T-cell (primary cell): ENCODE data around the gene RPS6KA2. TPM values are rescaled to one million over a fixed set of nuclear protein-coding genes. Genes with fewer than 3 reads are reported as not detected.

ENCODE experiments used
- ATAC-seq, 4 experiments: fragments of 200-7000 bp in 3 of 4; fragments of 150-1000 bp in 1 of 4; cut with Tn5 transposase; replicated peaks in 1 of 4; 1 replicate in 3 of 4; 2 replicates in 1 of 4; pipeline ENCODE4 v1.10.0; 2021; ENCODE audit warnings: moderate library complexity in 3 of 4, mild to moderate bottlenecking in 2 of 4, moderate number of reproducible peaks in 1 of 4
- CTCF ChIA-PET, 2 donors: fragments of 300-600 bp; sonication (Branson Sonifier 250); formaldehyde crosslinking; loops; one replicate each; lab custom pipeline; 2022; ENCODE audit warnings: antibody characterized with exemption in 2 of 2; lab: Charles Lee
- POLR2A ChIA-PET, 2 donors: fragments of 300-600 bp; sonication (Branson Sonifier 250); formaldehyde crosslinking; loops; one replicate each; lab custom pipeline; 2022; ENCODE audit warnings: antibody characterized with exemption in 2 of 2; lab: Charles Lee
- DNase-seq, 35 experiments: peaks; one replicate each; pipeline versions ENCODE4 v3.0.0 to v3.0.0-alpha.2; 2013 to 2023
- H3K27ac ChIP-seq: one replicate; pipeline ENCODE4 v1.5.1; 2013; ENCODE audit warnings: low read length
- H3K27me3 ChIP-seq, 2 experiments: replicated peaks in 1 of 2; 1 replicate in 1 of 2; 2 replicates in 1 of 2; pipeline versions ENCODE4 v1.6.1 to v1.7.0; 2013; ENCODE audit warnings: low read length in 1 of 2, mixed read lengths in 1 of 2; ENCODE audit not compliant: control insufficient read depth in 2 of 2, insufficient read depth in 2 of 2; ENCODE audit errors: extremely low read depth in 1 of 2
- H3K36me3 ChIP-seq, 2 donors: 1 replicate in 1 of 2; 2 replicates in 1 of 2; pipeline versions ENCODE4 v1.6.1 to v1.7.0; 2013; ENCODE audit warnings: low read length in 1 of 2; ENCODE audit not compliant: control insufficient read depth in 2 of 2, insufficient read depth in 1 of 2; ENCODE audit errors: extremely low read depth in 1 of 2
- H3K4me1 ChIP-seq, 2 experiments: 1 replicate in 1 of 2; 2 replicates in 1 of 2; pipeline versions ENCODE4 v1.6.1 to v1.7.0; 2013; ENCODE audit warnings: low read length in 2 of 2, mixed read lengths in 1 of 2; ENCODE audit not compliant: insufficient read depth in 2 of 2, control insufficient read depth in 1 of 2; ENCODE audit errors: extremely low read depth in 1 of 2
- H3K4me3 ChIP-seq, 2 donors: 1 replicate in 1 of 2; 2 replicates in 1 of 2; pipeline versions ENCODE4 v1.5.1 to v1.7.0; 2013; ENCODE audit warnings: mild to moderate bottlenecking in 2 of 2, low read length in 1 of 2, moderate library complexity in 1 of 2; ENCODE audit not compliant: control insufficient read depth in 1 of 2; ENCODE audit errors: extremely low read depth in 1 of 2
- H3K9me3 ChIP-seq: 2 replicates; pipeline ENCODE4 v1.7.0; 2013
- H3K27ac Mint-ChIP-seq, 2 donors: one replicate each; pipeline ENCODE4 v1.8.0; 2020 to 2021; ENCODE audit warnings: mild to moderate bottlenecking in 2 of 2, mixed read lengths in 2 of 2
- H3K27me3 Mint-ChIP-seq, 2 donors: one replicate each; pipeline ENCODE4 v1.8.0; 2021 to 2022; ENCODE audit warnings: mixed read lengths in 2 of 2
- H3K36me3 Mint-ChIP-seq: one replicate; pipeline ENCODE4 v1.8.0; 2021; ENCODE audit warnings: mixed read lengths
- H3K4me1 Mint-ChIP-seq, 3 donors: one replicate each; pipeline ENCODE4 v1.8.0; 2020 to 2022; ENCODE audit warnings: mixed read lengths in 3 of 3, mild to moderate bottlenecking in 1 of 3
- H3K4me3 Mint-ChIP-seq, 3 donors: one replicate each; pipeline ENCODE4 v1.8.0; 2020 to 2022; ENCODE audit warnings: mild to moderate bottlenecking in 3 of 3, mixed read lengths in 3 of 3, moderate library complexity in 3 of 3
- H3K9me3 Mint-ChIP-seq, 3 donors: one replicate each; pipeline ENCODE4 v1.8.0; 2020 to 2022; ENCODE audit warnings: mixed read lengths in 3 of 3
- WGBS: methylation state at CpG from one replicate; pipeline ENCODE4 v1.1.5; 2013; ENCODE audit warnings: missing lambda C conversion rate; ENCODE audit not compliant: insufficient coverage; 5-methylcytosine and 5-hydroxymethylcytosine counted together
- total RNA-seq, 35 experiments: library from RNA in 6 of 35; stranded (reverse) in 6 of 35; fragments of 120-200 nt in 1 of 35; gene quantifications; one replicate each; pipeline versions ENCODE4 v1.2.1 to v1.2.4 and lab custom pipeline; 2013 to 2026

The RPS6KA2 gene
- total RNA-seq, 5 donors from 2014 or later (not counting 1 experiment from before 2014, with no cell fraction given), result 4.1 to 21.5 (median 12.4) TPM

- Histone ChIP-seq H3K9me3 (no peaks in the 10 kb centered on the region), H3K4me1 (no peaks in the 10 kb centered on the region), H3K27ac (no peak overlapping the region), H3K27me3 (peaks cover 0 to 6% of the 10 kb centered on the region in 2 experiments), H3K4me3 (no peak overlapping the region), H3K36me3 (no peaks in the 10 kb centered on the region)
- no peak for ATAC-seq
- ChIA-PET POLR2A (no interaction called here), CTCF (no interaction called here)
- Mint-ChIP-seq H3K9me3 (no peaks in the 10 kb centered on the region), H3K4me1 (peaks cover 0 to 2% (median 0%) of the 10 kb centered on the region in 3 donors), H3K27me3 (no peaks in the 10 kb centered on the region), H3K27ac (no peak overlapping the region), H3K36me3 (peaks cover 22% of the 10 kb centered on the region), H3K4me3 (no peak overlapping the region)
- DNase-seq, result no peak
- 86% methylated on average over 4 of the region's 6 CpGs for WGBS
These were observed 31.1 kb downstream of the RPS6KA2 start for GRCh38 chr6:166595949-166596348.

- H3K9me3 ChIP-seq, result no peaks in the 10 kb centered on the region
- H3K4me1 Mint-ChIP-seq, result no peaks in the 10 kb centered on the region
- no peak overlapping the region for H3K27ac ChIP-seq
- no peaks in the 10 kb centered on the region for H3K4me1 ChIP-seq
- WGBS, result 93% methylated on average over 12 of the region's 13 CpGs
- DNase-seq (no peak), ATAC-seq (no peak)
- no peak overlapping the region for H3K4me3 Mint-ChIP-seq
- no peaks in the 10 kb centered on the region for H3K27me3 Mint-ChIP-seq
- POLR2A ChIA-PET, result no interaction called here
- CTCF ChIA-PET, result no interaction called here
- no peak overlapping the region for H3K27ac Mint-ChIP-seq
- H3K27me3 ChIP-seq, result peaks cover 0 to 6% of the 10 kb centered on the region in 2 experiments
- no peak overlapping the region for H3K4me3 ChIP-seq
- no peaks in the 10 kb centered on the region for H3K36me3 ChIP-seq
- peaks cover 22% of the 10 kb centered on the region for H3K36me3 Mint-ChIP-seq
- no peaks in the 10 kb centered on the region for H3K9me3 Mint-ChIP-seq
These were observed 31.8 kb downstream of the RPS6KA2 start for GRCh38 chr6:166595061-166595780.

GRCh38 chr6:166592821-166593220 lies 34.2 kb downstream of the RPS6KA2 start:
- WGBS, result 88% methylated on average over 4 of the region's 9 CpGs
- Histone ChIP-seq H3K4me1 (no peaks in the 10 kb centered on the region), H3K36me3 (no peaks in the 10 kb centered on the region), H3K9me3 (no peaks in the 10 kb centered on the region), H3K27ac (no peak overlapping the region), H3K4me3 (no peak overlapping the region), H3K27me3 (peaks cover 0 to 6% of the 10 kb centered on the region in 2 experiments)
- Mint-ChIP-seq H3K9me3 (no peaks in the 10 kb centered on the region), H3K4me3 (no peak overlapping the region), H3K27ac (no peak overlapping the region), H3K27me3 (no peaks in the 10 kb centered on the region), H3K4me1 (peaks cover 8 to 17% (median 16%) of the 10 kb centered on the region in 3 donors), H3K36me3 (peaks cover 14% of the 10 kb centered on the region)
- ChIA-PET POLR2A (no interaction called here), CTCF (no interaction called here)
- DNase-seq (no peak), ATAC-seq (no peak)

GRCh38 chr6:166591961-166592520 lies 35.0 kb downstream of the RPS6KA2 start:
- Histone ChIP-seq H3K27ac (no peak overlapping the region), H3K4me1 (no peaks in the 10 kb centered on the region), H3K4me3 (no peak overlapping the region), H3K36me3 (no peaks in the 10 kb centered on the region), H3K27me3 (peaks cover 0 to 4% of the 10 kb centered on the region in 2 experiments), H3K9me3 (no peaks in the 10 kb centered on the region)
- H3K27ac Mint-ChIP-seq, result no peak overlapping the region
- 80% methylated on average over 1 of the region's 7 CpGs for WGBS
- H3K9me3 Mint-ChIP-seq, result no peaks in the 10 kb centered on the region
- ATAC-seq, result no peak
- H3K27me3 Mint-ChIP-seq, result no peaks in the 10 kb centered on the region
- no peak overlapping the region for H3K4me3 Mint-ChIP-seq
- no peak for DNase-seq
- CTCF ChIA-PET, result no interaction called here
- peaks cover 8 to 17% (median 16%) of the 10 kb centered on the region in 3 donors for H3K4me1 Mint-ChIP-seq
- POLR2A ChIA-PET, result no interaction called here
- H3K36me3 Mint-ChIP-seq, result peaks cover 6% of the 10 kb centered on the region

GRCh38 chr6:166591026-166591425 lies 36.0 kb downstream of the RPS6KA2 start:
- Histone ChIP-seq H3K27ac (no peak overlapping the region), H3K27me3 (no peaks in the 10 kb centered on the region), H3K9me3 (no peaks in the 10 kb centered on the region), H3K36me3 (no peaks in the 10 kb centered on the region), H3K4me1 (no peaks in the 10 kb centered on the region), H3K4me3 (no peak overlapping the region)
- H3K4me1 Mint-ChIP-seq, result peaks cover 8 to 17% (median 16%) of the 10 kb centered on the region in 3 donors
- no peak for ATAC-seq
- no peak for DNase-seq
- H3K9me3 Mint-ChIP-seq, result no peaks in the 10 kb centered on the region
- no peaks in the 10 kb centered on the region for H3K36me3 Mint-ChIP-seq
- no peak overlapping the region for H3K27ac Mint-ChIP-seq
- CTCF ChIA-PET, result no interaction called here
- H3K4me3 Mint-ChIP-seq, result no peak overlapping the region
- no peaks in the 10 kb centered on the region for H3K27me3 Mint-ChIP-seq
- WGBS, result 85% methylated on average over 11 of the region's 11 CpGs
- POLR2A ChIA-PET, result no interaction called here

- Histone ChIP-seq H3K9me3 (no peaks in the 10 kb centered on the region), H3K36me3 (no peaks in the 10 kb centered on the region), H3K4me1 (no peaks in the 10 kb centered on the region), H3K27ac (no peak overlapping the region), H3K27me3 (no peaks in the 10 kb centered on the region), H3K4me3 (no peak overlapping the region)
- no peaks in the 10 kb centered on the region for H3K36me3 Mint-ChIP-seq
- no peaks in the 10 kb centered on the region for H3K9me3 Mint-ChIP-seq
- no peak overlapping the region for H3K4me3 Mint-ChIP-seq
- no peak overlapping the region for H3K27ac Mint-ChIP-seq
- POLR2A ChIA-PET, result interaction anchor here in 1 of 2 donors (0.6 kb wide), 1 partner anchor 342 kb away, joined by 3 read pairs; no protein-coding TSS in a partner anchor
- DNase-seq, result no peak
- WGBS, result 87% methylated on average over 7 of the region's 8 CpGs
- H3K4me1 Mint-ChIP-seq, result peaks cover 8 to 17% (median 16%) of the 10 kb centered on the region in 3 donors
- no peak for ATAC-seq
- CTCF ChIA-PET, result no interaction called here
- no peaks in the 10 kb centered on the region for H3K27me3 Mint-ChIP-seq
These were observed 37.1 kb downstream of the RPS6KA2 start for GRCh38 chr6:166589786-166590574.
